ENCODE data around the gene MOGAT1.
"Not testable (repeated sequence)": the region's sequence is repeated elsewhere in the genome, so short reads cannot be mapped to it uniquely, and the experiment has no call there.

MOGAT1 gene

DNA sequence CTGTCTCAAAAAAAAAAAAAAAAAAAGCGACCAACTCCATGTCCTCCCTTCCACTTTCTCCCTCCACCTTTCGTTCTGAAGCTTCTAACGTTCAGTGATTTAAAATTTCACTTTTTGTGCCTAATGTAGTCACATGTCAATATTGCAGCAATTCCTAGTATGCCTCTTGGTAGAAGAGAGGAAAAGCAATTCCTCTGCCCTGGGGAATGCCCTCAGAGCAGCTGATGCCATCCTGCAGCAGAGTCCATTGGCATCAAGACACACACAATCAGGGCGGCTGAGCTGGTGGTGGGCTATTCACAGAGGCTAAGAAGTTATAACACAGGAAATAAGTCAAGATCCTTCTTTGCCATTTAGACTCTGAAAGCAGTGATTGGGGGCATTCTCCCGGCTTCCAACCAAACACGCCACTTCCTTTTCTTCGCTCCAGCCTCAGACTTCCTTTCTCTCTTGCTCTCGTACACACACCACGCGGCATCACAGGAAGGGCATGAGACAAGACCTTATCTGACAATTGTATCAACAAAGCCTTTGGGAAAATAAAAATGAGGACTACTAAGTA lies 71.9 kb downstream of the MOGAT1 start:
- no peak for DNase-seq (ENCODE audit: low read depth)

DNA sequence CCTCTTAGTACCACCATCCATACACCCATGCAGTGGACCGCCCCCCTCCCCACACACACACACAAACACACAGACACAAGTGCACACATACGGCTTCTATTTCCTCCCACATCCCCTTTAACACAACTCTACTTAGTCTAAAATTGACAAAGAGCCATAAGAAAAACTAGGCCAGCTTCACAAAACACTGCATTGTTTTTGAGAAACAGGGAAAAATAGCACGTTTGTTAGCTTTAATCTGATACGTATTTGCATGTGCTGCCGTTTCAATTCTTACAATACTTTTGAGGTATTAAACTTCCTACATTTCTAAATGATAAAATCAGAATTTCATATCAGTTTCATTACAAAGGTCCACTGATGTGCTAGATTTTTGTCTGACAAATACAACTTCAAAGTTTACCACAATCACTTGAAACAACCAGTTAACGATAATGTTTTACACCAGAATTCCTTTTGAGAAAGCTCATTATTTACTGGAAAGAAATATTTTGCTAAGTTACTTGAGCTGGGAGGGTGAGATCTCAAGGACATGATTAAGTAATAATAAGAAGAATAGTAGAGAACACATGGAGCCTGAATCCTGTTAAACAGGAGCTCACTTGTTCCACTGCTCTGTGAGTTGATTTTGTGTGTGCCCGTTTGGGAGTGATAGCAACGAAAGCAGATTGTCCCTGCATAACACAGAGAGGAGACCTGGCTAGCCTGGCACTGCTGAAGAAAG lies 74.5 kb downstream of the MOGAT1 start:
- DNase-seq (ENCODE audit: low read depth), result no peak

DNA sequence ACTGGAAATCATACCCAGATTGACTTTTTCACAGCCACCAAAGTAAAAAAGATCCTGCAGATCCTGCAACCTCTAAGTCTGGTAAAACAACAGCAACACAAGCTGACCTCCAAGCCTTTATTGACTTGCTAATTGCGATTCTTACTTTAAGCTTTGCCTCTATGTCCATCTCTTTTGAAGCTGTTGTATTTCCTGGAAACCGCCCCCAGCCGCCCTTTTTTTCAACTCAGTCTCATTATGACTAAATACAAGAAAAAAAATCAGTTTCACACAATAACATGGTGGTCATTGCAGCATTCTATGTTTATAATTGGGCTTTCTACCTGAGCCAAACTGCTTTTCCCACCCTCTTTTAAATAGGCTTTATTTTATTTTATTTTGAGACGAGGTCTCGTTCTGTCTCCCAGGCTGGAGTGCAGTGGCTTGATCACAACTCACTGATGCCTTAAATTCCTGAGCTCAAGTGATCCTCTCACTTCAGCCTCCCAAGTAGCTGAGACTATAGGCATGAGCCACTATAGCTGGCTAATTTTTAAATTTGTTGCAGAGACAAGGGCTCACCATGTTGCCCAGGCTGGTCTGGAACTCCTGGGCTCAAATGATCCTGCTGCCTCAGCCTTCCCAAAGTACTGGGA lies 76.2 kb downstream of the MOGAT1 start:
- no peak for DNase-seq (ENCODE audit: low read depth)

DNA sequence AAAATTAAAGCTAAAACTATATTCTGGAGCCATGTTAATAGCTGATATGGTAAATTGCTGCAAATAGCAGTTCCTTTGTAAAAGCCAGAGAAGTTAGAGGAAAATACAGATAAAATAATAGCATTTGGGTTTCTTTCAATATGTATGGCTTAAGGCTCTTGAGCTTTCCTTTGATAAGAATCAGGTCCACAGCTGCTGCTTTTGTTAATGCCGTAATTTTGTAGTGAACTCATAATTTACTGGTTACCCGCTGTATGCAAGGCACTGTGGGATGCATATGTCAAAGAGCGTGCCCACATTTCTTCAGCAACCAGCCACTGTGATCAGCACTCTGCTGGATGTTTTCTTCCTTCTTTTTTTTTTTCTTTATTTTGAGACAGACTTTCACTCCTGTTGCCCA lies 79.1 kb downstream of the MOGAT1 start:
- DNase-seq (ENCODE audit: low read depth), result no peak

DNA sequence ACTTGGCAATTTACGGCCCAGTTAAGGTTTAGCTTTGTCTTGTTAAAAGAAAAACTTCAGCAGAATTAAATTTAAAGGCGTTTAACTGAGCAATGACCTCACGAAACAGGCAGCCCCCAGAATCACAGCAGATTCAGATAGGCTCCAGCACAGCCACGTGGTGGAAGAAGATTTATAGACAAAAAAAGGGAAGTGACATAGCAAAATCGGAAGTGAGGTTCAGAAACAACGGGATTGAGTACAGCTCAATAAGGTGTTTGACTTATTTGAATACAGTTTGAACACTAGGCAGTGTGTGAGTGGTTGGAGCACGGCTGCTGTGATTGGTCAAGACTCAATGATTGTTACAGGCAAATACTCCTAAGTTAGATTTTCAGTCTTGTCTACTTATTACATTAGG lies 79.8 kb downstream of the MOGAT1 start:
- no peak for DNase-seq (ENCODE audit: low read depth)

DNA sequence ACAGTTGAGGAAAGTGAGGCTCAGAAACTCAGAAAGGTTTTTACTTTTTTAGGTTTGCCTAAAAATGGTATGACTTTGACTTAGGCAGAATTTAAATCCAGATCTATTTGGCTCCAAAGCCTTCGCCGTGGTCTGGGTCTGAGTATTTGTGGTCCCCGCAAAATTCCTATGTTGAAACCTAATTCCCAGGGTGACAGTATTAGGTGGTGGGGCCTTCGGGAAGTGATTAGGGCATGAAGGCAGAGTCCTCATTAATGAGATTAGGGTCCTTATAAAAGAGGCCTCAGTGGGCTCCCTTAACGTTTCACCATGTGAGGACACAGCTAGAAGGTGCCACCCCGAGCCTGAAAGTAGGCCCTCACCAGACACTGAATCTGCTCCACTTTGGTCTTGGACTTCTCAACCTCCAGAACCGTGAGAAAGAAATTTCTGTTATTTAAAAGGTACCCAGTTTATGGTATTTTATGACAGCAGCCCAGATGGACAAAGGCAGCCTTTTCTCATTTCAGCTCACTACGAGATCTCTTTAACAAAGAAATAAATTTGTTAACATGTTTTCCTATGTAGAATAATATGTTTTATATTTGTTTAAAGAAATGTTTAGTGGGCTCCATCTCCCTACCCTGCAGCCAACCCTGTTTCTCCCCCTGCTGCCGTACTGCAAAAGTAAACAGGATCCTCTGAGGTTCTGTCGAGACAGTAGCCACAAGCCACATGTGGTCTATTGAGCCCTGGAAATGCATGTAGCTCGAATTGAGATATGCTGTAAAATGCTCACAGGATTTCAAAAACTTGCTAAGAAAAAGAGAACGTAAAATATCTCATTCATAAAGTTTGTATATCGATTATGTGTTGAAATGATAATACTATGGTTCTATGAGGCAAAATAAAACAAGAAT lies 80.6 kb downstream of the MOGAT1 start:
- no peak for DNase-seq (ENCODE audit: low read depth)

DNA sequence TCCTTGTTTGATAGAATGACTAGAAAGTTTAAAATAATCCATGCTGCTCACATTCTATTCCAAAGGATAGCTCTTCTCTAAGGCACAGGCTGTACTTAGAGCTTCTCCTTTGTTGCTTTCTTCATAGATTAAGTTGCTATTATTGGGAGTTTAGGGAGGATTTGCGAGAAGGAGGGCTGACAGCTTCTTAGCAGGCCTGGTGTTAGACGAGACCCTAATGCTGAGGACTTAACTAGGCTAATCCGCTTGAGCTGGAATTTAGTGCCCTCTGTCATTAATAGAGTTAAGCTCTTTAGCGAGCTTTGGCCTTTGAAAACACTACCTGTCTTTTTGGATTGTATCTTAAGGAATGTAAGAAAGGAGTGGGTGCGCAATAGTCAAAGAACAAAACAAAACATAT lies 81.3 kb downstream of the MOGAT1 start:
- no peak for DNase-seq (ENCODE audit: low read depth)

DNA sequence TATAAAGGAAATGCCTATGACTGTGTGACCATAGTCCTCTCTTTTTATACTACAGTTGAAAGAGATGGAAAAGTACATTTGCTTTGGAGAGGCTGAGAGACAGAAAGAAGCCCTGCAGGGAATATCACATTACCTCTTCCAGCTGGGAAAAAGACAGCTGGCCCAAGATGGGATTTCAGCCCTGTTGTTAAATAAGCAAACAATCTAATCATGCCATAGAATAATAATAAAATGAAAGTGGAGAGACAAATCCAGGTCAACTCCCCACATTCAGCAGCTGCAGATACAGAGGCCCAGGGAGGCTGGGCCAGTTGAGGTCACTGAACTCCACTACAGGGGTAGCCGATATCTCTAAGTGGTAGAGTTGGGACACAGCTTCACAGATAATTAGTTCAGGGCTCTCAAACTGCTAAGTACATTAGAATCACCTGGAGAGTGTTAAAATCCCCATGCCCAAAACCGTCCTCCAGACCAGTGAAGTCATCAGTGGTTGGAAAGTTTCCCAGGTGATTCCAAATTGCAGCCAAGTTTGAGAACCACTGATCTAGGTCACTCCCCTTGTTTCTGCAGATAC lies 81.9 kb downstream of the MOGAT1 start:
- no peak for DNase-seq (ENCODE audit: low read depth)

DNA sequence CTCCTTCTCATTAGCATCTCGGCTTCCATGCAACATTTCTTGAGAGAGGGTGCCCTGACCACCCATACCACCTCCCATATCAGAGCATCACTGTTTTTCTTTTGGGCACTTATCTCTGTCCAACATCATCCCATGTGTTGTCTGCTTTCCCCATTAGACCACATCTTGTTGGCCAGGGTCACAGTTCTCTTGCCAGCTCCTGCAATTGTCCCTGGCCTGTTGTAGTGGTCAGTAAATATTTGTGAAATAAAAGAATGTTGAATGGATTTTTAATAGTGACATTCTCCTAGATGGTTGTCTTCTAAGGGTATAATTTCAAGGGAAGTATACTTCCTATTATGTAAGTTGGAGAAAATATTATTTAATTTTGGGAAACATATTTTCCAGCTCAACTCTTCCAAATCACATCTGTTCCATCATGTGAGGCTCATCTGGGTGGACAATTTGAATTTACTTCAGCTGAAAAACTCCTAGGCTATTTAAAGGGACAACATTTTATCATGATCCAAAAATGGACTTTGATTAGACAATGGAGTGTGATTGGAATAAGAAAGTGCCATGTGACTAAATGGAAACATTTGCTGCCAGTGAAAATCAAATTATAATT lies 83.0 kb downstream of the MOGAT1 start:
- no peak for DNase-seq (ENCODE audit: low read depth)

DNA sequence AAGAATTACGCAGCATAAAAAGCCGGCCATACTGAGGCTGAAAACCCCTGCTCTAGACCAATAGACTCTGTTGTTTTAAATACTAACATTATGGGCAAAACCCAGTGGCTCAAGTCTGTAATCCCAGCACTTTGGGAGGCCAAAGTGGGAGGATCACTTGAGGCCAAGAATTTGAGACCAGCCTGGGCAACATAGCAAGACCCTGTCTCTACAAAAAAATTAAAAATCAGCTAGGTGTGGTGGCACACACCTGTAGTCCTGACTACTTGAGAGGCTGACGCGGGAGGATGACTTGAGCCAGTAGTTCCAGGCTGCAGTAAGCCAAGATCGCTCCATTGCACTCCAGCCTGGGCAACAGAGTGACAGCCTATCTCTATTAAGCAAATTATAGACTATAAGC lies 84.1 kb downstream of the MOGAT1 start:
- not testable (repeated sequence) for DNase-seq (ENCODE audit: low read depth)

DNA sequence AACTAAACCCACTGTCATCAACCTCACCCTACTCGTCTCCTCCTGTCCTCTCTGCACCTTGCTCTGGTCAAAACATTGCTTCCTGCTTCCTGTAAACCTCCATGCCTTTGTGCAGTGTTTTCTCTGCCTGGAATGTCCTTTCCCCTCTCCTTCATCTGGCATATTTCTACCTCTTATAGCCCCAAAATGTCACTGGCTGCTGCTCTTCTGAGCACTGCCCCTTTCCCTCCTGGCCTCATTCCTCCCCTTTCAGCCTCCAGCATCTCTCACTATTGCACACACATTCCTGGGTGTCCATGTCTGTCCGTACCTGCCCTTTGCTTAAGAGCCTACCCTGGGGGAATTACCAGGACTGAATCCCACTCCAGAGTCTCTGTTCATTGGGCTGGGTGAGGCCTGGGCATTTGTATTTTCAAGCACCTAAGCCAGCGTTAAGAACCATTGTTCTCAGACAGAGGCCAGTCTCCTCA lies 84.9 kb downstream of the MOGAT1 start:
- DNase-seq (ENCODE audit: low read depth), result no peak

DNA sequence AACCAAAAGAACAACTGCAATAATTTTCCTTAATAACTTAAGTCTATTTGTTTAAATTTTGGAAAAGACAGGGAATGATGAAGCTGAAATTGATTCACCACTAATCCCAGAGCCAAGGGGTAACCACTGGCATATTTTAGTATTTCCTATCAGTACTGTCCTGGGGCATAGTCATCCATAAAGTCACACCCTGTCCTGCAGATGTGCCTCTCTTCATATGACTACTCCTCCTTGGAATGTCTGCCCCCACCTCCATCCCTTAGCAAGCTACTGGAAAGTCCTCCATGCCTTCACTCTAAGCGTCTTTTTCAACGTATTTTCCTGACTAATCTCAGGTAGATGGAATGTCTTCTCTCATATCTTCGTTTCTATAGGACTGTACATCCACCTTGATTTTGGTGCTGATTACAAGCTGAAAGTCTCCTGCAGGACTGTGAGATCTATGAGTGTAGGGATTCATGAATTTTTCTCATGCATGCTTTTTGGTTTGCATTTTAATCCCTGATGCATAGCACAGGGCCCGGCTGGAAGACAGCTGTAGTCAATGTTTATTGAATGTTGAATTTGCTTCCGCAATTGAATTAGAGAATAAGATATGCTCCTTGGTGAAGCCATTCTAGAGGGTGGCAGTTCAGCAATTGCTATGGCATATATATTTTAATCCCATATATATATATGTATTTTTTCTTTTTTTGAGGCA lies 85.6 kb downstream of the MOGAT1 start:
- DNase-seq (ENCODE audit: low read depth), result peak; percentile 60
